ENCODE measurements around the gene PRTN3. TPM values are rescaled to one million over a fixed set of nuclear protein-coding genes. Genes with fewer than 3 reads are reported as not detected.

PRTN3 gene
- total RNA-seq, 2 donors from 2014 or later = 0.38 TPM; not detected in 1

- intact Hi-C loops (cut with DNase I) = no loop called here
- peak; percentile 68 for DNase-seq (ENCODE audit: low spot score)
These were observed 38.2 kb upstream of the PRTN3 start for GRCh38 chr19:802498-803098.

DNA sequence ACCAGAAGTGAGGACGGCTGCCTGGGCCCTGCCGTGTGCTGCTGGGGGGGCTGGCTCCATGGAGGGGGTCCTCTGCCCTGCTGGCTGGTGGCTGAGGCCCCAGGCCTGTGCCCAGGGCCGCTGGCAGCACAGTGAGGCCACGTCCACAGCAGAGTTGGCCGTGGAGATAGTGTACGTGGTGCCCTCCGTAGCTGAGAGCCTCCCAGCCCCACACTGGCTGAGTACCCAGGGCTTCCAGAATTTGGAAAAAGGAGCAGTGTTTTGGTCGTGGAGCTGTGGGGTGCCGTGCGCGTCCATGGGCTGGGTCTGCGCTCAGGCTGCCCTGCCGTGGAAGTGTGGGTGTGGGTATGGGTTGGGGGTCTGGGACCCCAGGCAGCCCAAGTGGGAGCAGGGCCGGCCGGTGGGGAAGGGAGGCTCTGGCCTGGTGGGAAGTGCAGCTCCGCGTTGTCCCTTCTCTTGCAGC, 37.7 kb upstream of the PRTN3 start:
- intact Hi-C loops (cut with DNase I) = no loop called here
- peak; percentile 80 for DNase-seq (ENCODE audit: low spot score)

GRCh38 chr19:803686-804418, 36.9 kb upstream of the PRTN3 start:
- intact Hi-C loops (cut with DNase I) = no loop called here
- DNase-seq (ENCODE audit: low spot score) = peak; percentile 67

DNA sequence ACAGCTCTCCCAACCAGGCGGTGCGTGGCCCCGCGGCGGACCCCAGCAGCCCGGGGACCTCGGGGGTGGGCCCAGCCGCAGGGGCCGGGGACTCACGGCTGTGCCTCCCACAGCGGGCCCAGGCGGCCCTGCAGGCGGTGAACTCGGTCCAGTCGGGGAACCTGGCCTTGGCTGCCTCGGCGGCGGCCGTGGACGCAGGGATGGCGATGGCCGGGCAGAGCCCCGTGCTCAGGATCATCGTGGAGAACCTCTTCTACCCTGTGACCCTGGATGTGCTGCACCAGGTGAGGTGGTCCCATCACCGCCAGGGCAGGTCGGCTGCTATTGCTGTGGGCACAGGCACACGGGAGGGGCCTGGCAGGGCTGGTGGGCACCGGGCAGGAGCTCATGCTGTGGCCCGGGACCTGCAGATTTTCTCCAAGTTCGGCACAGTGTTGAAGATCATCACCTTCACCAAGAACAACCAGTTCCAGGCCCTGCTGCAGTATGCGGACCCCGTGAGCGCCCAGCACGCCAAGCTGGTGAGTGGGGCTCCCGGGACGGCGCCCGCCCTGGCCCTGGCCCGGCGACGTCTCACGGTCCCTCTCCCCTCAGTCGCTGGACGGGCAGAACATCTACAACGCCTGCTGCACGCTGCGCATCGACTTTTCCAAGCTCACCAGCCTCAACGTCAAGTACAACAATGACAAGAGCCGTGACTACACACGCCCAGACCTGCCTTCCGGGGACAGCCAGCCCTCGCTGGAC, 36.2 kb upstream of the PRTN3 start:
- peak; percentile 64 for DNase-seq (ENCODE audit: low spot score)
- intact Hi-C loops (cut with DNase I) = no loop called here

GRCh38 chr19:805166-805551, 35.6 kb upstream of the PRTN3 start:
- DNase-seq (ENCODE audit: low spot score) = no peak
- intact Hi-C loops (cut with DNase I) = no loop called here

DNA sequence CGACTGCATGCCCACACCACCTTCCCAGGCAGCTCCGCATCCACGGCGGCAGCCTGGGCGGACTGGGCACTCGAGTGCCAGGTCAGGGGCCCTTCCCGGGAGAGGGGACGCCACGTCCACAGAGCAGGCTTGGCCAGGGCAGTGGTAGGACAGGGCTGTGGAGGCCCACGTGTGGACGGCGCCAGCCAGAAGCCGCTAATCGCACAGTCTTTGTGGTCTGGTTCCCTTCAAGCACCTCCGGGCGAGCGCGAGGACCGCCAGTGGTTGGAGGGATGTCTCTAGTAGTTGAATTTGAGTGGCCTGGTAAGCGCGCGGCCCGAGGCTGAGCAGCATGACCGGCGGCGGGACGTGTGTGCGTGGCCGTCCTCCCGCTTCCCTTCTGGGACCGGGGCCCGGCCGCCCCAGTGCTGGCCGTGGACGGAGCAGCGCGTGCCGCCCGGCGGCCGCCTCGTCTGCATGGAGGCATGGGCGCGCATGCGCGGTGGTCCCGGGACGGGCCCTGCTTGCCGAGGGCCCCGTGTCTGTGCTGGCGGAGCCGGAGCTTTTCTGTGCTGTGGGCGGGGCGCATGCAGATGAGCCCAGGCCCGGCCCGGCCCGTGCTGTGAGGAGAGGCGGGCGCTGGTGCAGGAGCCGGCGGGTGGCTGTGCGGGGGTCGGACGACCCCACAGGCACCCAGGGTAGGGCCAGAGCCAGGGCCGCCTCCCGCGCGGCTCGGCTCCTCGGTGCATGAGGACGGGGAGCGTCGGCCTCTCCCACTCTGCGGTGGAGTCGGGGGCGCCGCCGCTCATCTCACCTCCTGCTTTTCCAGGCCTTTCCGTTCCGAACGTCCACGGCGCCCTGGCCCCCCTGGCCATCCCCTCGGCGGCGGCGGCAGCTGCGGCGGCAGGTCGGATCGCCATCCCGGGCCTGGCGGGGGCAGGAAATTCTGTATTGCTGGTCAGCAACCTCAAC, 34.9 kb upstream of the PRTN3 start:
- no peak for DNase-seq (ENCODE audit: low spot score)
- intact Hi-C loops (cut with DNase I) = no loop called here

DNA sequence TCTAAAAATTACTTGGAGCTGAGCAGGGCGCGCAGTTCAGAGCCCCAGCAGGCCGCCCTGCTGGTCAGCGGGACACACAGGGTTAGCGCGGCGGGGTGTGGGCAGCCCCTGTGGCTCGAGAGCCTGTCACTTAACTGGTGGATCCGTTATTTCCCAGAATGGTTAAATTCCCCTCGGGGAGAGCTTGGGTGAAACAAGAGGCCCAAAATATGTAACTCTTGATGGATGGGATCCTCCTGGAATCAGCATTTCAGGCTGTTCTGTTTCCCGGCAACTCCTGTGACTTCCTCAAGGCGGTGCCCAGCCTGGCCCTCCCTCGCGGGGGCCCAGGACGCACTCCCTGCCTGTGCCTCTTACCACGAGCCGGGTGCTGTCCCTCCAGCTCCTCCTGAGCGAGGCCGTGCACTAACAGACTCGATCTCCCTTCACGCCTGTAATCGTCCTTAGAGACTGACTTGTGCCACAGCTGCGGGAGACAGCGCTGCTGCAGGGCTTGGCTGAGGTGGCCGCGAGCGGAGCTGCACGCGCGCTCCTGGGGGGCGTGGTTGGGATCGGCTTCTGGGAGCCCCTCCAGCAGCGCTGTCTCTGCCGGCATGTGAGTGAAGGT, 33.9 kb upstream of the PRTN3 start:
- intact Hi-C loops (cut with DNase I) = no loop called here
- no peak for DNase-seq (ENCODE audit: low spot score)

DNA sequence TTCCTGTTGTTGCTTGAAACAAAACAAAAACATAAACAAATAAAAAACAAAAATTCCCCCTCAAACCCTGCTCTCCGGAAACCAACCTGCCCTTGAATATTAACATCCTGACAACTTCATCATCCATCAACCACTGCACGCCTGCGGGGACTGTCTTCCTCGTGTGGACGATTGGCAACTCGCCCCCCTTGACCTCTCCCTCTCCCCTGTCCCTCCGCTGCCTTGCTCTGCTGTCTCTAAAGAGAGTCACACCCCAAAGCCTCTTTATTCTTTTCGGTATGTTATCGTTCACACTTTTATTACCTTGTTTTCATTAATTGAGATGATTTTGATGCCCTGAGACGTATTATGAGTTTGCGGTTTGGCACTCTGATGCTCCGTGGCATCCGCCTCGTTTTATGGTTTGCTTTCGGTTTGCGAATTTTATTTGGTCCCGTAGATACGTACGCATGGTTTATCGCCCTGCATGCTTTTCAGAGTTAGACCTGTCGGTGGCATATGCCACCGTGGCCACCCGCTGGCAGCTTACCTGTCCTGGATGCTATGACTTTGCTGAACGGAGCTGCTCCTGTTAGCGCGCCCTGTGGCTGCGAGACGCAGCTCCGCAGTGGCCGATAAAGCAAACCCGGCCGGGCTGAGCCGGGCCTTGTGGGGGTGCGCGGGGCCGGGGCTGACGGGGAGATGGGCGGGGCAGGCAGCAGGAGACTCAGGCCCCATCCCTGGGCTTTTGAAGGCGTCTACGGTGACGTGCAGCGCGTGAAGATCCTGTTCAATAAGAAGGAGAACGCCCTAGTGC, 33.0 kb upstream of the PRTN3 start:
- intact Hi-C loops (cut with DNase I) = no loop called here
- DNase-seq (ENCODE audit: low spot score) = no peak

DNA sequence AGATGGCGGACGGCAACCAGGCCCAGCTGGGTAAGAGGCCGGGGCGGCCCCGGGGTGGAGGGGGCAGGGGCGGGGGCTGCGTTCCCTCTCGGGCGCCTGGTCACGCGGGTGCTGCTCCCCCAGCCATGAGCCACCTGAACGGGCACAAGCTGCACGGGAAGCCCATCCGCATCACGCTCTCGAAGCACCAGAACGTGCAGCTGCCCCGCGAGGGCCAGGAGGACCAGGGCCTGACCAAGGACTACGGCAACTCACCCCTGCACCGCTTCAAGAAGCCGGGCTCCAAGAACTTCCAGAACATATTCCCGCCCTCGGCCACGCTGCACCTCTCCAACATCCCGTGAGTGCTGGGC, 32.4 kb upstream of the PRTN3 start:
- no peak for DNase-seq (ENCODE audit: low spot score)
- intact Hi-C loops (cut with DNase I) = no loop called here

- intact Hi-C loops (cut with DNase I) = no loop called here
- peak; percentile 80 for DNase-seq (ENCODE audit: low spot score)
These were observed 30.5 kb upstream of the PRTN3 start for GRCh38 chr19:810077-810855.

DNA sequence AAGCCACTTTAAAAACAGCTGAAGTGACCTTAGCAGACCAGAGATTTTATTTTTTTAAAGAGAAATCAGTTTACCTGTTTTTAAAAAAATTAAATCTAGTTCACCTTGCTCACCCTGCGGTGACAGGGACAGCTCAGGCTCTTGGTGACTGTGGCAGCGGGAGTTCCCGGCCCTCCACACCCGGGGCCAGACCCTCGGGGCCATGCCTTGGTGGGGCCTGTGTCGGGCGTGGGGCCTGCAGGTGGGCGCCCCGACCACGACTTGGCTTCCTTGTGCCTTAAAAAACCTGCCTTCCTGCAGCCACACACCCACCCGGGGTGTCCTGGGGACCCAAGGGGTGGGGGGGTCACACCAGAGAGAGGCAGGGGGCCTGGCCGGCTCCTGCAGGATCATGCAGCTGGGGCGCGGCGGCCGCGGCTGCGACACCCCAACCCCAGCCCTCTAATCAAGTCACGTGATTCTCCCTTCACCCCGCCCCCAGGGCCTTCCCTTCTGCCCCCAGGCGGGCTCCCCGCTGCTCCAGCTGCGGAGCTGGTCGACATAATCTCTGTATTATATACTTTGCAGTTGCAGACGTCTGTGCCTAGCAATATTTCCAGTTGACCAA, 29.8 kb upstream of the PRTN3 start:
- intact Hi-C loops (cut with DNase I) = no loop called here
- DNase-seq (ENCODE audit: low spot score) = peak; percentile 70

GRCh38 chr19:811506-812048, 29.2 kb upstream of the PRTN3 start:
- intact Hi-C loops (cut with DNase I) = no loop called here
- DNase-seq (ENCODE audit: low spot score) = no peak

DNA sequence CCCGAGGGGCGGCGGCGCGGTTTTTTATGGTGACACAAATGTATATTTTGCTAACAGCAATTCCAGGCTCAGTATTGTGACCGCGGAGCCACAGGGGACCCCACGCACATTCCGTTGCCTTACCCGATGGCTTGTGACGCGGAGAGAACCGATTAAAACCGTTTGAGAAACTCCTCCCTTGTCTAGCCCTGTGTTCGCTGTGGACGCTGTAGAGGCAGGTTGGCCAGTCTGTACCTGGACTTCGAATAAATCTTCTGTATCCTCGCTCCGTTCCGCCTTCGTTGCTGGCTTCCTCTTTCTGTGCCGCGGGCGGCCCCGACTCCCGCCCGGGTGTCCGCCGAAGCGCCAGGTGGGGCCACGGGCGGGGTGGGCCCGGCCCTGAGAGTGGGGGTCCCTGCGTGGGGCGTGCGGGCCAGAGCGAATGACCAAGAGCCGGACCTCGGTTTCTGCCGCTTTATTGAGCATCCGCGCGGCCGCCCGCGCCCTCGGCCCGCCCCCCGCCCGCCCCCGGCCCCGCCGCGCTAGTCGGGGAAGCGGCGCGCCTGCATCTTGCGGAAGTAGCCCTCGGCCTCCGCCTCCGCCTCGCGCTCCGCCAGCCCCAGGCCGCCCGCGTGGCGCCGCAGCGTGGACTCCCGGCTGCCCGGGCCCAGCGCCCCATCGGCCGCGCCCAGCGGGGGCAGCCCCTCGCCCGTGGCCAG, 28.6 kb upstream of the PRTN3 start:
- intact Hi-C loops (cut with DNase I) = no loop called here
- DNase-seq (ENCODE audit: low spot score) = no peak

DNA sequence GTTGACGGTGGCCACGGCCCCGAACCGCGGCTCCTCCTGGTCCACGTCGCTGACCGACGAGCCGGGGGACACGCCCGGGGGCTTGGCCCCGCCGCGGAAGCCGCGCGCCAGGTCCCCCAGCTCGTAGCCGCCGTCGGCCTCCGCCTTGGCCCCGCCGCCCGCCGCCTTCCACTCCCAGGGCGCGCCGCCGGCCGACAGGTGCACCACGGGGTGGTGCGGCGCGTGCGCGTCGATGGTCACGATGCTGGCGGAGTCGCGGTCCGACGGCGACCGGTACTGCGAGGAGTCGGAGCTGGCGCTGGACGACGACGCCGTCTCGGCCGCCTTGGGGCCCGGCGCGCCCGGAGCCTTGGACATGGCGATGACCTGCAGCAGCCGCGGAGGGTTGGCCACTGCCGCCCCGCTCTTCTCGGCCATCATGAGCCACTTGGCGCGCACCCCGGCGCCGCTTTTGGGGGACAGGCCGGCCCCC, 28.0 kb upstream of the PRTN3 start:
- DNase-seq (ENCODE audit: low spot score) = no peak
- intact Hi-C loops (cut with DNase I) = no loop called here

DNA sequence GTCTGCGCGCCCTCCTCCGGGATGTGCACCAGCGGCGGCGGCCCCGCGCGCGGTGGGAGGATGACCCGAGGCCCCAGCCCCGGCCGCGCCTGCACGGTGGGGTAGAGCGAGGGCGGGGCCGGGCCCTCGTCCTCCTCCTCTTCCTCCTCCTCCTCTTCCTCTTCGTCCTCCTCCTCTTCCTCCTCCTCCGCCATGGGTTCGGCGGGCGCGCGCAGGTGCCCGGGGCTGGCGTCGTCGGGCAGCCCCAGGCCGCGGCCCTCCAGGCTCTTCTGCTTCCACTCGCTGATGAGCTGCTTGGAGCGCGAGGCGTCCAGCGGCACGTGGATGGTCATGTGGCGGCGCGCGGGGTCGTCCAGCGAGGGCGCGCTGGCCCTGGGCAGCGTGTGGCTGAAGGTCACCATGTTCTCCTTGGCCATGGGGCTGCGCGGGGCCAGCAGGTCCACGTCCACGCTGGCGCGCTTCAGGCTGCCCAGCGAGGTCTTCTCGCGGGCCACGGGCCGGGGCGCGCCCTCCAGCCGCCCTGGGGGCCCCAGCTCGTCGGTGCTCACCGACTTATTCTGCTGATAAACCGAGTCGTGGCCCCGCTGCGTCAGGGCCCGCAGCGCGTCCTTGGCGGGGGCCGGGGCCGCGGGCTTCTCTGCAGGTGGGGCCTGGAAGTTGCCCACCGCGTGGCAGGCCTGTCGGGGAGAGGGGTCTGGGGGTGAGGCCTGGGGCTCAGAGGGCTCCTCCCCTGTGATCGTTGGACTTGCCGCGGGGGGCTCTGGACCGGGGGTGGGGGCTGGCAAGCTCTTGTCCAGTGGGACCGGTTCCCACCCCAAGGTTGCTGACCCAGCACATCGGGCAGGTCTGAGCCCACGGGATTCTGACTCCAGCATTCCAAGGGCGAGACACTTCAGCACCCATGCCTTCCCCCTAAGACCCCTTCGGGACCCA, 27.3 kb upstream of the PRTN3 start:
- intact Hi-C loops (cut with DNase I) = no loop called here
- DNase-seq (ENCODE audit: low spot score) = no peak

All from posterior vena cava (tissue), 2 donors.